Measurements from ENCODE around the gene KIAA0319L. TPM values are rescaled to one million over a fixed set of nuclear protein-coding genes. Genes with fewer than 3 reads are reported as not detected.
"Not testable (repeated sequence)": the region's sequence is repeated elsewhere in the genome, so short reads cannot be mapped to it uniquely, and the experiment has no call there.

The KIAA0319L gene
- total and polyA plus RNA-seq, 2 experiments from 2014 or later: 56.7 to 77.3 TPM

GRCh38 chr1:35475356-35475755 lies 81.8 kb downstream of the KIAA0319L start:
- Histone ChIP-seq H3K36me3 (peaks cover 26% of the 10 kb centered on the region), H3K4me3 (no peak overlapping the region), H3K4me1 (ENCODE audit: low read depth) (no peaks in the 10 kb centered on the region), H3K27ac (no peak overlapping the region), H3K27me3 (no peaks in the 10 kb centered on the region), H3K9me3 (ENCODE audit: low read depth) (no peaks in the 10 kb centered on the region)
- peak in 1 of 2 donors; percentile 28 for DNase-seq (ENCODE audit: low read depth in 1 of 2, low spot score in 1 of 2)
- TF ChIP-seq CTCF (IDR thresholded peaks at IDR 0.05; ENCODE audit: low read depth, low read length): no peak

GRCh38 chr1:35473216-35473615 lies 84.0 kb downstream of the KIAA0319L start:
- H3K4me1 ChIP-seq (ENCODE audit: low read depth); H3K9me3 ChIP-seq (ENCODE audit: low read depth); H3K27ac ChIP-seq; DNase-seq (ENCODE audit: low read depth in 1 of 2, low spot score in 1 of 2); H3K27me3 ChIP-seq; H3K4me3 ChIP-seq: not testable (repeated sequence)
- peaks cover 26% of the 10 kb centered on the region for H3K36me3 ChIP-seq

GRCh38 chr1:35470977-35471613 lies 86.1 kb downstream of the KIAA0319L start:
- no peaks in the 10 kb centered on the region for H3K9me3 ChIP-seq (ENCODE audit: low read depth)
- no peaks in the 10 kb centered on the region for H3K27me3 ChIP-seq
- H3K4me1 ChIP-seq (ENCODE audit: low read depth): no peaks in the 10 kb centered on the region
- H3K36me3 ChIP-seq: peaks cover 27% of the 10 kb centered on the region
- TF ChIP-seq CTCF (IDR thresholded peaks at IDR 0.05; ENCODE audit: low read depth, low read length): no peak
- no peak for DNase-seq (ENCODE audit: low read depth in 1 of 2, low spot score in 1 of 2)
- H3K27ac ChIP-seq: no peak overlapping the region
- H3K4me3 ChIP-seq: no peak overlapping the region

- Histone ChIP-seq H3K36me3 (peaks cover 23% of the 10 kb centered on the region), H3K4me3 (no peak overlapping the region), H3K27me3 (no peaks in the 10 kb centered on the region), H3K27ac (no peak overlapping the region), H3K4me1 (ENCODE audit: low read depth) (no peaks in the 10 kb centered on the region), H3K9me3 (ENCODE audit: low read depth) (no peaks in the 10 kb centered on the region)
- DNase-seq (ENCODE audit: low read depth in 1 of 2, low spot score in 1 of 2): no peak
- TF ChIP-seq CTCF (IDR thresholded peaks at IDR 0.05; ENCODE audit: low read depth, low read length): no peak
Observed at GRCh38 chr1:35466120-35466519, 91.1 kb downstream of the KIAA0319L start.

- not testable (repeated sequence) for H3K4me3 ChIP-seq; H3K4me1 ChIP-seq (ENCODE audit: low read depth); DNase-seq (ENCODE audit: low read depth in 1 of 2, low spot score in 1 of 2); H3K27me3 ChIP-seq; H3K27ac ChIP-seq; H3K9me3 ChIP-seq (ENCODE audit: low read depth)
- peaks cover 15% of the 10 kb centered on the region for H3K36me3 ChIP-seq
Observed at GRCh38 chr1:35463749-35464148, 93.5 kb downstream of the KIAA0319L start.

- TF ChIP-seq CTCF (IDR thresholded peaks at IDR 0.05; ENCODE audit: low read depth, low read length): no peak
- Histone ChIP-seq H3K27me3 (no peaks in the 10 kb centered on the region), H3K9me3 (ENCODE audit: low read depth) (no peaks in the 10 kb centered on the region), H3K36me3 (peaks cover 15% of the 10 kb centered on the region), H3K4me1 (ENCODE audit: low read depth) (no peaks in the 10 kb centered on the region), H3K27ac (no peak overlapping the region), H3K4me3 (no peak overlapping the region)
- no peak for DNase-seq (ENCODE audit: low read depth in 1 of 2, low spot score in 1 of 2)
Observed at GRCh38 chr1:35463232-35463631, 94.0 kb downstream of the KIAA0319L start.
